Neuron (in vitro differentiated cells): Measurements from ENCODE around the gene CIDEA.

Source experiments
- H2AFZ ChIP-seq: one replicate; pipeline ENCODE4 v1.6.1; 2013; ENCODE audit warnings: low read depth, mild to moderate bottlenecking, inconsistent platforms, low read length, moderate library complexity
- H3K27me3 ChIP-seq: one replicate; pipeline ENCODE4 v1.6.1; 2013; ENCODE audit warnings: low read length; ENCODE audit not compliant: insufficient read depth
- H3K36me3 ChIP-seq: one replicate; pipeline ENCODE4 v1.6.1; 2013; ENCODE audit warnings: low read length; ENCODE audit not compliant: insufficient read depth
- H3K4me1 ChIP-seq: one replicate; pipeline ENCODE4 v1.6.1; 2013; ENCODE audit warnings: low read length; ENCODE audit not compliant: insufficient read depth
- H3K4me3 ChIP-seq: 2 replicates; pipeline ENCODE4 v1.5.1; 2013; ENCODE audit warnings: mild to moderate bottlenecking, low read length, moderate library complexity
- H3K9me3 ChIP-seq: one replicate; pipeline ENCODE4 v1.6.1; 2013; ENCODE audit warnings: low read length

CIDEA gene

GRCh38 chr18:12247946-12248345, 6.2 kb upstream of the CIDEA start:
- Histone ChIP-seq H3K4me3 (no peak overlapping the region), H3K27me3 (peaks cover 34% of the 10 kb centered on the region), H3K9me3 (peaks cover under 1% of the 10 kb centered on the region), H2AFZ (no peak overlapping the region), H3K36me3 (no peaks in the 10 kb centered on the region), H3K4me1 (no peaks in the 10 kb centered on the region)

GRCh38 chr18:12248926-12249720, 5.0 kb upstream of the CIDEA start:
- H3K27me3 ChIP-seq: peaks cover 46% of the 10 kb centered on the region
- peaks cover 9% of the 10 kb centered on the region for H3K4me1 ChIP-seq
- H3K36me3 ChIP-seq: no peaks in the 10 kb centered on the region
- no peak overlapping the region for H3K4me3 ChIP-seq
- no peak overlapping the region for H2AFZ ChIP-seq
- H3K9me3 ChIP-seq: no peaks in the 10 kb centered on the region

GRCh38 chr18:12251311-12251710, 2.9 kb upstream of the CIDEA start:
- Histone ChIP-seq H3K4me3 (no peak overlapping the region), H3K4me1 (peaks cover 9% of the 10 kb centered on the region), H3K27me3 (peaks cover 67% of the 10 kb centered on the region)

GRCh38 chr18:12252061-12252460, 2.1 kb upstream of the CIDEA start:
- Histone ChIP-seq H3K27me3 (peaks cover 72% of the 10 kb centered on the region), H3K4me3 (no peak overlapping the region), H3K4me1 (peaks cover 9% of the 10 kb centered on the region), H2AFZ (no peak overlapping the region), H3K9me3 (peaks cover 2% of the 10 kb centered on the region), H3K36me3 (no peaks in the 10 kb centered on the region)

More at GRCh38 chr18:12251311-12251710, 2.9 kb upstream of the CIDEA start:
- H3K36me3 ChIP-seq: no peaks in the 10 kb centered on the region
- H2AFZ ChIP-seq: no peak overlapping the region
- peaks cover 2% of the 10 kb centered on the region for H3K9me3 ChIP-seq

- no peak overlapping the region for H2AFZ ChIP-seq
- peaks cover 2% of the 10 kb centered on the region for H3K9me3 ChIP-seq
- no peak overlapping the region for H3K4me3 ChIP-seq
- no peaks in the 10 kb centered on the region for H3K36me3 ChIP-seq
- peaks cover 9% of the 10 kb centered on the region for H3K4me1 ChIP-seq
- peaks cover 71% of the 10 kb centered on the region for H3K27me3 ChIP-seq
Measured at GRCh38 chr18:12253027-12253426, 1.1 kb upstream of the CIDEA start.

GRCh38 chr18:12253663-12254135, 462 bp upstream of the CIDEA start:
- Histone ChIP-seq H3K4me3 (peak overlapping the region; percentile 15), H3K27me3 (peaks cover 72% of the 10 kb centered on the region), H3K36me3 (no peaks in the 10 kb centered on the region), H3K9me3 (peaks cover 2% of the 10 kb centered on the region), H2AFZ (no peak overlapping the region), H3K4me1 (peaks cover 9% of the 10 kb centered on the region)

- Histone ChIP-seq H3K9me3 (peaks cover 2% of the 10 kb centered on the region), H3K27me3 (peaks cover 69% of the 10 kb centered on the region), H3K4me1 (peaks cover 9% of the 10 kb centered on the region), H3K4me3 (no peak overlapping the region), H2AFZ (no peak overlapping the region), H3K36me3 (no peaks in the 10 kb centered on the region)
Measured at GRCh38 chr18:12254820-12255511, 805 bp downstream of the CIDEA start.

GRCh38 chr18:12255626-12256026, 1.5 kb downstream of the CIDEA start:
- Histone ChIP-seq H2AFZ (no peak overlapping the region), H3K4me3 (no peak overlapping the region), H3K4me1 (peaks cover 9% of the 10 kb centered on the region), H3K36me3 (no peaks in the 10 kb centered on the region), H3K9me3 (peaks cover 2% of the 10 kb centered on the region), H3K27me3 (peaks cover 72% of the 10 kb centered on the region)

- Histone ChIP-seq H3K4me1 (peaks cover 9% of the 10 kb centered on the region), H3K27me3 (peaks cover 69% of the 10 kb centered on the region), H2AFZ (no peak overlapping the region)
Measured at GRCh38 chr18:12256951-12257350, 2.8 kb downstream of the CIDEA start.

GRCh38 chr18:12257996-12258718, 4.0 kb downstream of the CIDEA start:
- peaks cover 9% of the 10 kb centered on the region for H3K4me1 ChIP-seq
- no peaks in the 10 kb centered on the region for H3K36me3 ChIP-seq
- H3K27me3 ChIP-seq: peaks cover 60% of the 10 kb centered on the region
- no peak overlapping the region for H3K4me3 ChIP-seq
- H2AFZ ChIP-seq: no peak overlapping the region
- peaks cover 2% of the 10 kb centered on the region for H3K9me3 ChIP-seq

More at GRCh38 chr18:12256951-12257350, 2.8 kb downstream of the CIDEA start:
- Histone ChIP-seq H3K36me3 (no peaks in the 10 kb centered on the region), H3K4me3 (no peak overlapping the region), H3K9me3 (peaks cover 2% of the 10 kb centered on the region)

- H3K9me3 ChIP-seq: peaks cover 2% of the 10 kb centered on the region
- H3K4me1 ChIP-seq: peaks cover under 1% of the 10 kb centered on the region
- peaks cover 56% of the 10 kb centered on the region for H3K27me3 ChIP-seq
- no peak overlapping the region for H2AFZ ChIP-seq
- H3K36me3 ChIP-seq: no peaks in the 10 kb centered on the region
- no peak overlapping the region for H3K4me3 ChIP-seq
Measured at GRCh38 chr18:12258719-12259705, 4.9 kb downstream of the CIDEA start.

GRCh38 chr18:12262748-12263147, 8.6 kb downstream of the CIDEA start:
- no peak overlapping the region for H2AFZ ChIP-seq
- H3K36me3 ChIP-seq: no peaks in the 10 kb centered on the region
- peaks cover 19% of the 10 kb centered on the region for H3K27me3 ChIP-seq
- no peak overlapping the region for H3K4me3 ChIP-seq
- H3K9me3 ChIP-seq: no peaks in the 10 kb centered on the region
- H3K4me1 ChIP-seq: no peaks in the 10 kb centered on the region
